Psoas muscle (tissue), 8 donors: ENCODE results near the gene SIRT2. TPM values are rescaled to one million over a fixed set of nuclear protein-coding genes. Genes with fewer than 3 reads are reported as not detected.
A peak's percentile ranks its signal among the peaks of the same experiment; 100 is the strongest.

Experiments
- ATAC-seq, 4 donors: fragments of 200-7000 bp; cut with Tn5 transposase; one replicate each; pipeline ENCODE4 v1.9.1; 2020; ENCODE audit warnings: moderate library complexity in 3 of 4, mild to moderate bottlenecking in 2 of 4
- DNase-seq, 2 donors: peaks; one replicate each; pipeline ENCODE4 v3.0.0-alpha.2; 2020
- H3K27ac ChIP-seq: fragments of 200-600 bp; one replicate; pipeline ENCODE4 v1.8.0; 2022
- H3K27me3 ChIP-seq, 3 donors: fragments of 200-600 bp in 1 of 3; one replicate each; pipeline versions ENCODE4 v1.6.1 to v1.8.0; 2013 to 2022; ENCODE audit warnings: low read length in 2 of 3, mild to moderate bottlenecking in 2 of 3, moderate library complexity in 1 of 3; ENCODE audit not compliant: insufficient read depth in 3 of 3
- H3K36me3 ChIP-seq, 2 donors: fragments of 200-600 bp in 1 of 2; one replicate each; pipeline versions ENCODE4 v1.6.1 to v1.8.0; 2013 to 2022; ENCODE audit warnings: low read depth in 1 of 2, mild to moderate bottlenecking in 1 of 2, moderate library complexity in 1 of 2; ENCODE audit not compliant: insufficient read depth in 1 of 2
- H3K4me1 ChIP-seq: fragments of 200-600 bp; one replicate; pipeline ENCODE4 v1.8.0; 2022
- H3K4me3 ChIP-seq: fragments of 200-600 bp; one replicate; pipeline ENCODE4 v1.8.0; 2022; ENCODE audit warnings: mild to moderate bottlenecking
- H3K9me3 ChIP-seq: fragments of 200-600 bp; one replicate; pipeline ENCODE4 v1.8.0; 2022
- CTCF ChIP-seq: fragments of 200-600 bp; IDR thresholded peaks from one replicate; pipeline ENCODE4 v1.8.0; 2022; ENCODE audit warnings: antibody characterized with exemption
- WGBS, 3 donors: extraction: QIAGEN DNeasy Blood & Tissue Kit; methylation state at CpG; one replicate each; pipeline versions ENCODE4 v1.1.6 to v1.1.7; 2013; 5-methylcytosine and 5-hydroxymethylcytosine counted together
- intact Hi-C, 2 donors: fragments of 100-400 bp; cut with DNase I; formaldehyde crosslinking; loops; one replicate each; pipeline versions ENCODE4 v1.11.0 to v1.14.2; 2022
- polyA plus RNA-seq, 3 donors: library from polyadenylated mRNA; stranded (reverse); fragments of 200-250 nt; gene quantifications; one replicate each; pipeline ENCODE4 v1.2.3, GENCODE V29; 2013
- total RNA-seq, 4 donors: library from RNA; stranded (reverse); fragmentation: NEBNext Ultra II Directional in 2 of 4; extraction: Animal tissue kit (Norgen Biotek cat#: 25700) in 2 of 4; gene quantifications; one replicate each; pipeline versions ENCODE4 v1.2.1 to v1.2.4, GENCODE V29; 2021 to 2023
- donor health status: healthy with polysubstance abuse.
- donor health status: DM: no; HTN: no; CAD: no; lungs with moderate emphysema.
- donor health status: Bipolar disorder and iron deficiency.
- donor health status: healthy.
- donor health status: DM: yes; HTN: yes; CAD: no.
- donor health status: DM: no; HTN: no; CAD: no.
- donor health status: DM: no; HTN: no; CAD: no.
- donor health status: DM: yes; HTN: yes; CAD: no.

The SIRT2 gene
- total and polyA plus RNA-seq, 7 donors = 133 to 260 (median 156) TPM

- DNase-seq = no peak
- Histone ChIP-seq H3K36me3 (peaks cover 0 to 34% of the 10 kb centered on the region in 2 donors), H3K4me1 (peaks cover 26% of the 10 kb centered on the region), H3K27me3 (no peaks in the 10 kb centered on the region), H3K4me3 (no peak overlapping the region), H3K9me3 (no peaks in the 10 kb centered on the region), H3K27ac (no peak overlapping the region)
- ATAC-seq = no peak
- TF ChIP-seq CTCF = no peak
- WGBS, 3 donors = 95 to 100% (median 98%) methylated on average over 1 of the region's 1 CpG
- intact Hi-C loops = no loop called here
Observed at GRCh38 chr19:38901683-38902082, 2.3 kb upstream of the SIRT2 start.

- H3K36me3 ChIP-seq = peaks cover 0 to 29% of the 10 kb centered on the region in 2 donors
- peak overlapping the region; percentile 96 for H3K27ac ChIP-seq
- no peaks in the 10 kb centered on the region for H3K9me3 ChIP-seq
- peaks cover 35% of the 10 kb centered on the region for H3K4me1 ChIP-seq
- no peak for DNase-seq
- no peak for ATAC-seq
- H3K4me3 ChIP-seq = peak overlapping the region; percentile 87
- WGBS, 3 donors = 33 to 50% (median 45%) methylated on average over 3 of the region's 3 CpGs
- intact Hi-C loops = no loop called here
- H3K27me3 ChIP-seq = no peaks in the 10 kb centered on the region
- TF ChIP-seq CTCF = no peak
Observed at GRCh38 chr19:38900743-38901190, 1.3 kb upstream of the SIRT2 start.

- H3K4me3 ChIP-seq = peak overlapping the region; percentile 87
- H3K27ac ChIP-seq = peak overlapping the region; percentile 96
- no peak for TF ChIP-seq CTCF
- H3K9me3 ChIP-seq = no peaks in the 10 kb centered on the region
- H3K36me3 ChIP-seq = peaks cover 0 to 29% of the 10 kb centered on the region in 2 donors
- intact Hi-C loops = no loop called here
- H3K4me1 ChIP-seq = peaks cover 40% of the 10 kb centered on the region
- H3K27me3 ChIP-seq = no peaks in the 10 kb centered on the region
- WGBS, 3 donors = 3 to 6% (median 4%) methylated on average over 8 of the region's 8 CpGs
- DNase-seq = no peak
- no peak for ATAC-seq
Observed at GRCh38 chr19:38900202-38900629, 798 bp upstream of the SIRT2 start.

GRCh38 chr19:38898788-38899446 lies 501 bp downstream of the SIRT2 start:
- Histone ChIP-seq H3K9me3 (no peaks in the 10 kb centered on the region), H3K27ac (peak overlapping the region; percentile 96), H3K4me3 (peak overlapping the region; percentile 87), H3K27me3 (no peaks in the 10 kb centered on the region), H3K36me3 (peaks cover 0 to 17% of the 10 kb centered on the region in 2 donors), H3K4me1 (peaks cover 51% of the 10 kb centered on the region)
- DNase-seq = no peak
- no peak for TF ChIP-seq CTCF
- intact Hi-C loops = loop anchor here in 1 of 2 donors (1.0 kb wide), 1 partner anchor 252 kb away; the partner anchor contains the start of gene ACTN4
- peak in 3 of 4 donors; percentile 4 to 12 (median 5) for ATAC-seq
- 1 to 5% (median 3%) methylated on average over 20 to 25 of the region's 25 CpGs for WGBS, 3 donors
